Sciatic nerve (tissue), 2 donors: ENCODE measurements around the gene TUBB. TPM values are rescaled to one million over a fixed set of nuclear protein-coding genes. Genes with fewer than 3 reads are reported as not detected.
"Not testable (repeated sequence)": the region's sequence is repeated elsewhere in the genome, so short reads cannot be mapped to it uniquely, and the experiment has no call there.

Source experiments
- ATAC-seq: fragments of 200-7000 bp; cut with Tn5 transposase; one replicate; pipeline ENCODE4 v1.9.1; 2020; ENCODE audit warnings: mild to moderate bottlenecking, moderate library complexity
- DNase-seq: peaks from one replicate; pipeline ENCODE4 v3.0.0-alpha.2; 2020; ENCODE audit warnings: low spot score
- intact Hi-C: fragments of 100-400 bp; cut with DNase I; formaldehyde crosslinking; loops from one replicate; pipeline ENCODE4 v1.14.2; 2022
- total RNA-seq: library from RNA; stranded (reverse); fragmentation: NEBNext Ultra II Directional; extraction: Animal tissue kit (Norgen Biotek cat#: 25700); gene quantifications from one replicate; pipeline ENCODE4 v1.2.1, GENCODE V29; 2021
- donor health status: DM: no; HTN: no; CAD: no.
- donor health status: DM: no; HTN: no; CAD: no.

Gene TUBB
- total RNA-seq, 1 donor from 2014 or later = 292 TPM

- ATAC-seq (no peak), DNase-seq (no peak)
- intact Hi-C loops = no loop called here
These were observed 30.2 kb downstream of the TUBB start for GRCh38 chr6:30750379-30750668.

DNA sequence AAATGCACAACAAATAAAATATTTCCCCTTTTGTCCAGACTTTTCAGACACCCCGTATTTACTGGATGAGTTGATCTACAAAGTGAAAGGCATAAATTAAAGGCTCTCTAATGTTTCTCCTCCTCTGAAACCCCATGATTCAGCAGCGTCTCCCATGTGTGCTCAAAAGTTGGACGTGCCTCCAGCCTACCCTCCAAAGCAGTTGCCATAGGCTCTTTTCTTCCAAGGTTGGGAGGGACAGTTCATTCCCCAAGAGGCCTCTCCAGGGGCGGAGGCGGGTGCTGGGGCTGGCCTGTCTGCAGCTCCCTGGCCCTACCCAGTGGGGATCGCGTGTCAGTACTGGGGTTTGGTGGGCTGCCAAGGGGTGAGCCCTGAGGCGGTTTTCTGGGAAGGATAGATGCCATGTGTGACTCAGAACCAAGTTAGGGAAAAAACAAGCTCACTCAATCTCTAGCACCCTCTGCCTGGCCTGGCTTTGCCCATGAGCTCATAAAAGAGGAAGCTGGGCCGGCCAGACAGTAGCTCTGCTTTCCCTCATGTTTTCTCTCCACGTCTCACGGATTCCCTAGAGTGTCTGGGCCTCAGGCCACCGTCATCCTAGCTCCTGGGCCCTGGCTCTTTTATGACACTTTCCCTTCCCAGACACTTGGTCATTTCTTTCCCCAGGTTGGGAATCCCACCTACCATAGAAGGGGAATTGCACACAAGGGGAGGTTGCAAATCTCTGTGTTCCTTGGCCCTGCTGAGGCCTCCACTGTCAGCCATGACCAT lies 32.2 kb downstream of the TUBB start:
- intact Hi-C loops = no loop called here
- peak; percentile 96 for DNase-seq
- ATAC-seq = peak; percentile 95

GRCh38 chr6:30754631-30755030 lies 34.5 kb downstream of the TUBB start:
- ATAC-seq (no peak), DNase-seq (no peak)
- intact Hi-C loops = no loop called here

- intact Hi-C loops, ATAC-seq, DNase-seq: not testable (repeated sequence)
These were observed 36.4 kb downstream of the TUBB start for GRCh38 chr6:30756405-30757003.

DNA sequence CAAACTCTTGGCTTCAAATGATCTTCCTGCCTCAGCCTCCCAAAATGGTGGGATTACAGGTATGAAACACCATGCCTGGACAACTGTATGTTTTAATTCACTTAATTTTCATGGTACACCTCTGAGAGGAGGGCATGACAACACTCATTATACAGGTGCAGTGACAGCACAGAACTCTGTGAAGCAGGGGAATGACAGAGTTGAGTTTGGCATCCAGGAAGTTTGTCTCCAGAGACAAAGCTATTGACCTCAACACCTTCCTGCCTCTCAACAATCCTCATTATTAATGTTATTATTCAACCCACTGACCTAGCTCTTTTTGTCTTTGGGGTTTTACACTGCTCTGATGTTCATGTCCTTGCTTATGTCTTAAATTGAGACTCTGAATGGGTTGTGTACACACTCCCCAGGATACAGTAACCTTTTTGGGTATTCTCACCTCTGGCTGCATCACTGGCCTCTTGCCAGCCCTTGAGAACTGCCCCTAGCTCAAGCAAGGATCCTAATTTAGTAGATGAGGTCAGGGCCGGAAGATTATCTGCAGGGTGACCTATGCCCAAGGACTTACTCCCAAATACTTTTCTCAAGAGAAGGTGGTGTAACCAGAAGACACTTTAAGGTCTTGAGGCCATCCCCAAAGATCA lies 37.2 kb downstream of the TUBB start:
- intact Hi-C loops = no loop called here
- ATAC-seq = no peak

GRCh38 chr6:30759575-30760239 lies 39.6 kb downstream of the TUBB start:
- DNase-seq (no peak), ATAC-seq (no peak)
- intact Hi-C loops = no loop called here

More for the DNA sequence above, 37.2 kb downstream of the TUBB start:
- no peak for DNase-seq

DNA sequence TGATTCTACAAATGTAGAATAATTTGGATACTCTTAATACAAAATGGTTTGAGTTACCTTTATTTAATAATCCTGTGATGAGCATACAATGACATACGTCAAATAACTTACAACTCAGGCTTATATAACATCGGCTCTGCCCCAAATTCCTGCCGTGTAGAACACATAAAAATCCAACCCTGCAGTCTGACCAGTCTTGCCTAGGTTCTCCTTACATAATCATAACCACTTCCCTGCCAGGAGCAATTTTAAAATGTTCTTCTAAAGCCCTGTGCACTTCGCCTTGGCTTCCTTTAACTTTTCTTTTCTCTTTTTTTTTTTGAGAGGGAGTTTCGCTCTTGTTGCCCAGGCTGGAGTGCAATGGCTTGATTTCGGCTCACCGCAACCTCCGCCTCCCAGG lies 40.4 kb downstream of the TUBB start:
- intact Hi-C loops = no loop called here
- DNase-seq (no peak), ATAC-seq (no peak)

DNA sequence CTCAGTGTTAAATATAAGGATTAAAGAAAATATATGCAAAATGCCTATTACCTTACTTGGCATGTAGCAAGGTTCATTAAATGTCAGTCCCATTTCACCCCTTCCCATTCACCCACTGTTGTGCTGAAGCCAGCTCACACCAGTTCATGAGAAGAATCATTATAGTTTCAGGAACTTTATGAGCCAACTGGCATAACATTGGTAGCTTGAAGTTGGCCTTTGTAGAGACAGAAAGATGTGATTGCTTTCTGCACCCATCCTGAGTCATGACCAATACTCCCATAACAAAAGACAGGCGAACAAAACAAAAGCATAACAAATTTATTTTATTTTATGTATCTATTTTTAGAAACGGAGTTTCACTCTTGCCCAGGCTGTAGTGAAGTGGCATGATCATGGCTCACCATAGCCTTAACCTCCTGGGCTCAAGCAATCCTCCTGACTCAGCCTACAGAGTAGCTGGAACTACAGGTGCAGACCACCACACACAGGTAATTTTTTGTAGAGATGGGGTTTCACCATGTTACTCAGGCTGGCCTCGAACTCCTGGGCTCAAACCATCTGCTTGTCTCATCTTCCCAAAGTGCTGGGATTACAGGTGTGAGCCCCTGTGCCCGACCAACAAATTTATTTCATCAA lies 41.8 kb downstream of the TUBB start:
- no peak for ATAC-seq
- DNase-seq = no peak
- intact Hi-C loops = no loop called here

DNA sequence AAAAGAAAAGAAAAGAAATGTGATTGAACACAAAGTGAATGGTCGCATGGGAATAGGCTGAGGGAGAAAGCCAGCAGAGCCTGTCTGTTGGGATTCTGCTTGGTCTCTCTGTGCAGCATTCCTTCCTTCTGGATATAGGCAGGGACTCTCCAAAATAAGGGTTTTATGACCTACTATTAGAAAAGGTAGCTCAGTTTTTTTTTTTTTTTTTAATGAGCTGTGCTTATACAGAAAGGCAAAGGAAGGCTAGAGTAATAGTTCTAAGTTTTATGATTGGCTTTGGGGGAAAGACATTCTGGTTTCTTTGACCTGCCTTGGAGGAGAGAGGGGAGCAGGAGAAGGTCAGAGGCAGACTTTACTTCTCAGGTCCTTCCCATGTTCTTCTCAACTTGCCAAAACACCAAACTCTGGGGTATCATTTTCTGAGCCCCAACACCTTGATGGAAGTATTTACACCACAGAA lies 43.0 kb downstream of the TUBB start:
- ATAC-seq = no peak
- intact Hi-C loops = no loop called here
- no peak for DNase-seq

DNA sequence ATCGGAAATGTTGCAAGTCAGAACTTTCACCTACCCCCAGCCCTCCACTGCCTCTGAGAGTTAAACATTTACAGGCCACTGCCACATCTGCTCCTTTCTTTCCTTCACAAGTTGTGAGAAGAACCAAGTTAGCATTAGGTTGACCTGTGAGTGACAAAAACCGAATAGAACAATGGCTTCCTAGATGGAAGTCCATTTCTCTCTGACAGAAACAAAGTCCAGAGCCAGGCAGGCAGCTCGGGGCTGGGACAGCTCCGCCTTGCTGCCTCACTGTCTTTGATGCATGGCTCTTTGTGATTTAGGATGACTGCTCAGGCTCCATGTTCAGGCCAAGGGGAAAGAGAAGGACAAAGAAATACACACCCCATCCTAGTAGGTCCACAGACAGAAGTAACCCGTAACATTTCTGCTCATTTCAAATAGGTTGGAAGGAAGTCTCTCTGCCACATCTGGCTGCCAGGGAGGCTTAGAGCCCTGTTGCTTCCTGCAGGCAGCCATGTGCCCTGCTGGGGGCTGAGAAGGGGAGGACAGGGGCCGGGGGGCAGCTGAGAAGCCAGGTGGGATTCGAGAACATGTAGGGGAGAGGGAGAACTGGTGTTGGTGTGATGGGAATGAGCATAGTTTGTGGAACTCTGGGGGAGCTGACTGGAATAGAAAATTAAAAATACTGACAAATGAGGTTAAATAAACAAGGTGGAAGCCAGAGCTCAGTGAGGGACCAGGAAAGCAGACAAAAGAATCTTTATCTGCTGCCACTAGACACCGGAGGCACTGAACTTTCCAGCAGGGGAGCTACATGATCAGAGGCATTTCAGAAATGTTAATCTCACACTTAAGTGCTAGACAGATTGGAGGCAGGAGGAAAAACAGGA lies 43.7 kb downstream of the TUBB start:
- intact Hi-C loops = no loop called here
- DNase-seq (no peak), ATAC-seq (peak; percentile 79)

DNA sequence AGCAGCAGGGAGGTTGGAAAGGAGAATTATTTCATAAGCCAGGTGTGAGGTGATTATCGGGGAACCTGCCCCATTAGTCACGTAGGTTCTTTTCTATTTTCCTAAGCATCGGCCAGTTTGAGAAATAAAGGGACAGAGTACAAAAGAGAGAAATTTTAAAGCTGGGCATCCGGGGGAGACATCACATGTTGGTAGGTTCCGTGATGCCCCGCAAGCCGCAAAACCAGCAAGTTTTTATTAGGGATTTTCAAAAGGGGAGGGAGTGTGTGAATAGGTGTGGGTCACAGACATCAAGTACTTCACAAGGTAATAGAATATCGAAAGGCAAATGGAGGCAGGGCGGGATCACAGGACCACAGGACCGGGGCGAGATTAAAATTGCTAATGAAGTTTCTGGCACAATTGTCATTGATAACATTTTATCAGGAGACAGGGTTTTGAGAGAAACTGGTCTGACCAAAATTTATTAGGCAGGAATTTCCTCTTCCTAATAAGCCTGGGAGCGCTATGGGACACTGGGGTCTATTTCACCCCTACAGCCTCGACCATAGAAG lies 44.4 kb downstream of the TUBB start:
- not testable (repeated sequence) for ATAC-seq

DNA sequence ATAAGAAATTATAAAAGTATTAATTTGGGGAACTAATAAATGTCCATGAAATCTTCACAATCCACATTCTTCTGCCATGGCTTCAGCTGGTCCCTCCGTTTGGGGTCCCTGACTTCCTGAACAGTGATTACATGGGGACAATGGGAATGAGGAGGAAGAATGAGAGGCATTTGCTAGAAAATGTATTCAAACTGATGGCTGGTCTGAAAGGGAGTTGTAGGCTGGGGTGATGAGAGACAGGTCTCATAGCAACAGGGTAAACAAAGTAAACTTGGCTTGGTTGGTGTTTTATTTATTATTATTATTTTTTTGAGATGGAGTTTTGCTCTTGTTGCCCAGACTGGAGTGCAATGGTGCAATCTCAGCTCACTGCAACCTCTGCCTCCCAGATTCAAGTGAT lies 45.3 kb downstream of the TUBB start:
- ATAC-seq, intact Hi-C loops: not testable (repeated sequence)

More for the DNA sequence above, 44.4 kb downstream of the TUBB start:
- DNase-seq, intact Hi-C loops: not testable (repeated sequence)

GRCh38 chr6:30766461-30767157 lies 46.5 kb downstream of the TUBB start:
- ATAC-seq = no peak
- no peak for DNase-seq
- intact Hi-C loops = no loop called here

More for the DNA sequence above, 45.3 kb downstream of the TUBB start:
- DNase-seq = not testable (repeated sequence)

DNA sequence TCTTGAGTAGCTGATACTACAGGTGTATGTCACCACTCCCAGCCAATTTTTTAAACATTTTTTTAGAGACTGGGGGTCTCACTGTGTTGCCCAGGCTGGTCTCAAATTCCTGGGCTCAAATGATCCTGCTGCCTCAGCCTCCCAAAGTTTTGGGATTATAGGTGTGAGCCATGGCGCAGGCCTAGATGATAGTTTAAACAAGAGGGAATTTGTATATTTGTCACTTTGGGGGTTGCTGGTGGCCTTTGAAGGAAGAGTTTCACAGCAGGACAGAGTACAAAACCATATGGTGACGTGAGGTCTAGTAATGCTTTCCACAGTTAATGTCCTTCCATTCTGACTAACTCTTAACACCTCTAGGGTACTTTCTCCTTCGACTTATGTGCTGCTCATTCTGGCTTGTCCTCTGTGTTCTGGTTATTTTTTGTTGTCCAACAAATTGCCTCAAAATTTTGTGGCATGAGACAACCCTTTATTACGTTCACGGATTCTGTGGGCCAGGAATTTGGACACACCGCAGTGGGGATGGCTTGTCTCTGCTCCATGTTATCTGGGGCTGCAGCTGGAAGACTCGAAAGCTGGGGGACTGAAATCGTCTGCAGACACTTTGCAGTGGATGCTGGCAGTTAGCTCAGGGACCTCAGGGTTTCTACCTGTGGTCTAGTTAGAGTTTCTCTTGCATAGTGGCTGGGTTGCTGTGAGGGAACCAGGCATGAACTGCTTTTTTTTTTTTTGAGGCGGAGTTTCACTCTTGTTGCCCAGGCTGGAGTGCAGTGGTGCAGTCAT lies 47.2 kb downstream of the TUBB start:
- DNase-seq = no peak
- ATAC-seq = no peak
- intact Hi-C loops = no loop called here

DNA sequence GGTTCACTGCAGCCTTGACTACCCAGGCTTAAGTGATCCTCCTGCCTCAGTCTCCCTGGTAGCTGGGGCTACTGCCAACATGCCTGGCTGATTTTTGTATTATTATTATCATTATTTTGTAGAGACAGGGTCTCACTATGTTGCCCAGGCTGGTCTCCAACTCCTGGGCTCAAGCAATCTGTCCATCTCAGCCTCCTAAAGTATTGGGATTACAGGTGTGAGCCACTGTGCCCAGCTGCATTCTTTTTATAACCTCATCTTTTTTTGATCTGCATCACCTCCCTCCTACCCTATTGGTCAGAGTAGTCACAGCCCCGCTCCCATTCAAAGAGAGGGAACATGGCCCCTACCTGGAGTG lies 47.8 kb downstream of the TUBB start:
- ATAC-seq = no peak
- DNase-seq = no peak

DNA sequence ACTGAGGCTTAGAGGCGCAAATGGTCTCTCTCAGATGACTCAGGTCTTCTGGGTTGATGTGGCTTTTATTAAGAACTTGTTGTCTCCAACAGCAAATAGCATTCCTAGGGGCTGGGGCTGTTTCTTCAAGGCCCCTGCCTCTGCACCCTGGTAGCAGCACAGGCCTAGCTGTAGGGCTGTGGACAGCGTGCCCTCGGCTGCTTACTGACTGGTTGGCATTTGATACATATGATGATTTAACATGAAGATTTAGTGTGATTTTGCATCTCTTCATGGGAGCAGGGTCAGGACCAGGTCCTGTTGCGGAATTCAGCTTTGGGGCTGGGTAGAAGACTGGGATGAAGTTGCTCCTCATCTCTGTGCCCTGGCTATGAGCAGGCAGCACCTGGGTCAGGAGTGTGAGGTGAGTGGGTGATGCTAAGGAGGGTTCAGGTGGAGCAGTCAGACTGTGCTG lies 48.5 kb downstream of the TUBB start:
- ATAC-seq (no peak), DNase-seq (no peak)
- intact Hi-C loops = no loop called here

More for the DNA sequence above, 47.8 kb downstream of the TUBB start:
- intact Hi-C loops = no loop called here
